Activated B cell treated with CpG ODN at 0.5 μM for 24 hours (primary cell): ENCODE results near the gene RASGRP2. TPM values are rescaled to one million over a fixed set of nuclear protein-coding genes. Genes with fewer than 3 reads are reported as not detected.

Source experiments
- ATAC-seq: fragments of 200-7000 bp; cut with Tn5 transposase; one replicate; pipeline ENCODE4 v1.10.0; 2021; ENCODE audit warnings: low read depth, mild to moderate bottlenecking, moderate library complexity
- CTCF ChIA-PET: fragments of 350-600 bp; sonication (Branson Sonifier 250); formaldehyde crosslinking; loops from one replicate; lab custom pipeline; 2021; ENCODE audit warnings: antibody characterized with exemption; lab: Charles Lee
- POLR2A ChIA-PET: fragments of 350-600 bp; sonication (Branson Sonifier 250); formaldehyde crosslinking; loops from one replicate; lab custom pipeline; 2021; ENCODE audit warnings: antibody characterized with exemption; lab: Charles Lee
- DNase-seq: peaks from one replicate; pipeline ENCODE4 v3.0.0; 2022
- H3K27ac Mint-ChIP-seq: one replicate; pipeline ENCODE4 v1.8.0; 2020; ENCODE audit warnings: mixed read lengths
- H3K27me3 Mint-ChIP-seq: one replicate; pipeline ENCODE4 v1.8.0; 2021; ENCODE audit warnings: mixed read lengths
- H3K36me3 Mint-ChIP-seq: one replicate; pipeline ENCODE4 v1.8.0; 2021; ENCODE audit warnings: low read depth, mixed read lengths
- H3K4me1 Mint-ChIP-seq: one replicate; pipeline ENCODE4 v1.8.0; 2021; ENCODE audit warnings: mixed read lengths
- H3K4me3 Mint-ChIP-seq: one replicate; pipeline ENCODE4 v1.8.0; 2020; ENCODE audit warnings: mild to moderate bottlenecking, mixed read lengths
- H3K9me3 Mint-ChIP-seq: one replicate; pipeline ENCODE4 v1.8.0; 2020; ENCODE audit warnings: mixed read lengths
- intact Hi-C: fragments of 100-400 bp; cut with micrococcal nuclease; formaldehyde crosslinking; loops from one replicate; pipeline ENCODE4 v1.15.1; 2024
- total RNA-seq: library from RNA; stranded (reverse); gene quantifications from 2 replicates; pipeline ENCODE4 v1.2.3, GENCODE V29; 2022
- TF ChIP-seq, protein P1 (sequence below): fragments of 200-600 bp; IDR thresholded peaks from one replicate; pipeline ENCODE4 v1.8.0; 2022; ENCODE audit warnings: antibody characterized with exemption, mild to moderate bottlenecking

The RASGRP2 gene
- total RNA-seq, 1 donor from 2014 or later: 177 TPM

DNA sequence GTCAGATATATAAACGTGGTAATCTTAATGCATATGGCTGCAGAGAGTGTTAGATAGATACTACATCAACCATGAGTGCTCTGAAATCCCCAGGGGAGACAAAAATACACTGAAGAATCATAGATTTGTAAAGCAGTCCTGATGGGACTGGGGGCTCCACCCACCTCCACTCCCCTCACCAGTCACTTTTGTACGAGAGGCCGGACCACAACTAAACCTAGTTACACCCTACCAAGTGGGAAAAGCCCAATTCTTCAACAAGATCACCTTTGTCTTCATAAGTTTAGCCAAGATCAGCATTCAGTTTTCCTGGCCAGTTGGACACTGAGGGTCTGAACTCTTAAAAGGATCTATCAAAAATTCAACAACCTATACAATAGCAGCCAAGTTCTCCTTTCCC, 32.9 kb upstream of the RASGRP2 start:
- POLR2A ChIA-PET: interaction anchor here (0.7 to 6.5 kb wide), 7 partner anchors 11 to 459 kb away, joined by 3 to 197 read pairs (median 6); partner anchors contain the start of genes PRDX5, RASGRP2 and TRMT112
- H3K36me3 Mint-ChIP-seq: peaks cover 59% of the 10 kb centered on the region

DNA sequence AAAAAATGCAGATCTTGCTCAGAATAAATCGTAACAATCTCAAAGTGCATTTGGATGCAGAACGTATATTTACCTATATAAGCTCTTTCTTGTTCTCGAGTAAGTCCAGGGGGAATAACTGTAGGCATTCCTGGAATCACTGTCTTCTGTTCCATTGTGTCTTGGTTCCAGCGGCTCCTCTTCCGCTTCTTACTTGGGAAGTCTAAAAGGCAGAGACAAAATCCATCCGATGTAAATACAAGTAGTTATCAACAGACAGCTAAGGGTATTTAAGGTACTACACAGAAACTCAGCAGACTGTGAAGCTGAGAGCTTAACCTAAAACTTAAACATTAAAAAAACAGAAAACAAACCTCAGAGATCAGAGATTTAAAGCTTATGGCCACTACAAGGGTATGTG, 32.5 kb upstream of the RASGRP2 start:
- H3K4me3 Mint-ChIP-seq: peak overlapping the region; percentile 90
- intact Hi-C loops: loop anchor here (2.0 to 10.0 kb wide), 3 partner anchors 14 to 532 kb away; partner anchors contain the start of genes FKBP2, PPP1R14B and SYVN1
- DNase-seq (no peak), ATAC-seq (no peak)
- H3K27me3 Mint-ChIP-seq: no peaks in the 10 kb centered on the region
- H3K9me3 Mint-ChIP-seq: no peaks in the 10 kb centered on the region
- POLR2A ChIA-PET: interaction anchor here (1.1 to 6.5 kb wide), 5 partner anchors 10 to 77 kb away, joined by 3 to 197 read pairs (median 6); partner anchors contain the start of gene RASGRP2
- TF ChIP-seq, protein P1, sequence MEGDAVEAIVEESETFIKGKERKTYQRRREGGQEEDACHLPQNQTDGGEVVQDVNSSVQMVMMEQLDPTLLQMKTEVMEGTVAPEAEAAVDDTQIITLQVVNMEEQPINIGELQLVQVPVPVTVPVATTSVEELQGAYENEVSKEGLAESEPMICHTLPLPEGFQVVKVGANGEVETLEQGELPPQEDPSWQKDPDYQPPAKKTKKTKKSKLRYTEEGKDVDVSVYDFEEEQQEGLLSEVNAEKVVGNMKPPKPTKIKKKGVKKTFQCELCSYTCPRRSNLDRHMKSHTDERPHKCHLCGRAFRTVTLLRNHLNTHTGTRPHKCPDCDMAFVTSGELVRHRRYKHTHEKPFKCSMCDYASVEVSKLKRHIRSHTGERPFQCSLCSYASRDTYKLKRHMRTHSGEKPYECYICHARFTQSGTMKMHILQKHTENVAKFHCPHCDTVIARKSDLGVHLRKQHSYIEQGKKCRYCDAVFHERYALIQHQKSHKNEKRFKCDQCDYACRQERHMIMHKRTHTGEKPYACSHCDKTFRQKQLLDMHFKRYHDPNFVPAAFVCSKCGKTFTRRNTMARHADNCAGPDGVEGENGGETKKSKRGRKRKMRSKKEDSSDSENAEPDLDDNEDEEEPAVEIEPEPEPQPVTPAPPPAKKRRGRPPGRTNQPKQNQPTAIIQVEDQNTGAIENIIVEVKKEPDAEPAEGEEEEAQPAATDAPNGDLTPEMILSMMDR: no peak
- H3K36me3 Mint-ChIP-seq: peaks cover 63% of the 10 kb centered on the region
- H3K4me1 Mint-ChIP-seq: peaks cover 83% of the 10 kb centered on the region
- CTCF ChIA-PET: interaction anchor here (0.8 to 2.2 kb wide), 4 partner anchors 8 to 87 kb away, joined by 3 to 11 read pairs (median 6); no protein-coding TSS in a partner anchor
- peak overlapping the region; percentile 87 for H3K27ac Mint-ChIP-seq

More for the DNA sequence above, 32.9 kb upstream of the RASGRP2 start:
- TF ChIP-seq, protein P1: no peak
- DNase-seq (no peak), ATAC-seq (no peak)
- CTCF ChIA-PET: interaction anchor here (0.8 to 2.2 kb wide), 4 partner anchors 9 to 88 kb away, joined by 3 to 11 read pairs (median 6); no protein-coding TSS in a partner anchor
- Mint-ChIP-seq H3K27me3 (no peaks in the 10 kb centered on the region), H3K4me3 (peak overlapping the region; percentile 90), H3K4me1 (peaks cover 79% of the 10 kb centered on the region), H3K9me3 (no peaks in the 10 kb centered on the region), H3K27ac (peak overlapping the region; percentile 87)
- intact Hi-C loops: loop anchor here (2.0 to 10.0 kb wide), 3 partner anchors 14 to 532 kb away; partner anchors contain the start of genes FKBP2, PPP1R14B and SYVN1

DNA sequence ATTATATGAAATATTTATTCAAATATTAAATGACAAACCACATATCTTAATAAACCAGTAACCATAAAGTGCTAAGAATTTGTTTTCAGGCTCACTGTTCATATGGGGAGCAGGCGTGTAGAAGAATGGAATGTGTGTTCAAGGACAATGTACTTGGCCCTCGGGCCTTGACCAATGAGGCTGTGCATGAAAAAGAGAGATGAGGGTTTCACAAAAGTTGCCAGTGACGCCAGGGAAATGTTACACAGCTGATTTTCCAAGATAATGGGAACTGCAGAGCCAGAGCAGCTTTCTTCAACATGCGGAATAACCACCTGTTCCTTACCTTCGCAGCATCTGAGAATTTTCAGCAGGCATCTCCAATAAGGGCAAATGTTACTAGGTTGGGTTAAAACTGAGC, 30.2 kb upstream of the RASGRP2 start:
- Mint-ChIP-seq H3K27me3 (no peaks in the 10 kb centered on the region), H3K9me3 (no peaks in the 10 kb centered on the region), H3K4me1 (peaks cover 83% of the 10 kb centered on the region), H3K4me3 (no peak overlapping the region), H3K27ac (peak overlapping the region; percentile 59), H3K36me3 (peaks cover 86% of the 10 kb centered on the region)
- CTCF ChIA-PET: interaction anchor here (0.7 to 1.4 kb wide), 4 partner anchors 9 to 86 kb away, joined by 3 read pairs; no protein-coding TSS in a partner anchor
- POLR2A ChIA-PET: interaction anchor here (0.5 to 6.5 kb wide), 4 partner anchors 11 to 558 kb away, joined by 3 to 197 read pairs (median 40); partner anchors contain the start of genes CCDC88B and RASGRP2
- TF ChIP-seq, protein P1: no peak
- no peak for DNase-seq
- intact Hi-C loops: loop anchor here (10.0 kb wide), 1 partner anchor 529 kb away; the partner anchor contains the start of genes FKBP2 and PPP1R14B
- ATAC-seq: no peak

DNA sequence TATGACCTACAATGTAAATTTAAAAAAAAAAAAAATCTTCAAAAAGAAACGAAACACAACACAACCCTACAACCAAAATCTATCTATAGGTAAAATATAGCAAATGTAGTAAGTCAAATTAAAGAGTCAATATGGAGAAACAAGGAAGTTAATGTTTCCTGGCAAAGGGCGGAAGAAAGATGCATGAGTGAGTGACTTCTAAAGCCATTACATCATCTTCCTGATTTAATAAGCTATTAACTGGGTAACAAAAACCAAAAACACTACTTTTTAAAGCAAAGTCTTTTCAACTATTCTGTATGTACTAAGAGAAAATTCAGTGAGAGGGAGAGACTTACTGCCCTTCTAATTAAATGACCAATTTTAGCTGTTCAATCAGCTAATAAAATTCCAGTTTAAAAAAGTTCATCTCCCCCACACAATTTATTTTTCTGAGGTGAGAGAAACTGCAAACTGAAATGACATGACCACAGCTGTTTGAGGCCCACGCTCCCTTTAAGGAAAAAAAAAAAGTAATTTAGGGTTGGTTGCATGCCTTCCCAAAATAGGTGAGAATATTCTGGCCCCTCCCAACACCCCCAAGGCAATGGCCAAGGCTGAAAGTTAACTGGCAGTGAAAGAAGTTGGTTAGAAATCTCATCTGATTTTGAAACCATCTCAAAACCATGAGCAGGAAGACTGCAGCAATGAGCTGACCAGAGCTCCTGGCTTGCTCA, 28.5 kb upstream of the RASGRP2 start:
- ATAC-seq (peak; percentile 48), DNase-seq (no peak)
- CTCF ChIA-PET: interaction anchor here (0.7 to 2.1 kb wide), 9 partner anchors 15 to 486 kb away, joined by 3 to 8 read pairs (median 4); partner anchors contain the start of genes CDC42BPG, EHD1 and RASGRP2
- intact Hi-C loops: loop anchor here (1.0 to 10.0 kb wide), 3 partner anchors 8 to 528 kb away; partner anchors contain the start of genes FKBP2 and PPP1R14B
- Mint-ChIP-seq H3K27me3 (no peaks in the 10 kb centered on the region), H3K9me3 (no peaks in the 10 kb centered on the region), H3K36me3 (peaks cover 98% of the 10 kb centered on the region), H3K4me3 (peak overlapping the region; percentile 80), H3K27ac (peak overlapping the region; percentile 92), H3K4me1 (peaks cover 96% of the 10 kb centered on the region)
- TF ChIP-seq, protein P1: no peak
- POLR2A ChIA-PET: interaction anchor here (0.6 to 4.1 kb wide), 31 partner anchors 9 to 1931 kb away, joined by 3 to 130 read pairs (median 4); partner anchors contain the start of genes EHBP1L1, FAU, MAP4K2 and MEN1
